Measurements from ENCODE around the gene APOBEC3H.

Gene APOBEC3H

DNA sequence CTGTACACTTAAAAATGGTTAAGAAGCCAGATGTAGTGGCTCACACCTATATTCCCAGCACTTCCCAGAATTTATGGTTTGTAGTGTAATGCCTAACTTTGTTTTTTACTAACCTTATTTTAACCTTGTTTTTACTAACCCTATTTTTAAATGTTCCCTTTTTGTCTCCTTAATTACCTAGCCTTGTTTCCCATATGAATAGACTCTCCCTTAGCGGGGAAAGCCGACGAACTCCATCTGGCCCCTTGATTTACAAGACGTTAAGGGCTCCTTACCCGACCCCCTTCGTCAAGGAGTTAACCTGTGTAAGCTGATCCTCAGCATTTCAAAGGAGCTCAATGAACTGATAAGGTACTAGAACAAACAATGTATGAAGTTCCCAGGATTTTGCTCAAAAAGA lies 17.1 kb downstream of the APOBEC3H start:
- no peak for DNase-seq

DNA sequence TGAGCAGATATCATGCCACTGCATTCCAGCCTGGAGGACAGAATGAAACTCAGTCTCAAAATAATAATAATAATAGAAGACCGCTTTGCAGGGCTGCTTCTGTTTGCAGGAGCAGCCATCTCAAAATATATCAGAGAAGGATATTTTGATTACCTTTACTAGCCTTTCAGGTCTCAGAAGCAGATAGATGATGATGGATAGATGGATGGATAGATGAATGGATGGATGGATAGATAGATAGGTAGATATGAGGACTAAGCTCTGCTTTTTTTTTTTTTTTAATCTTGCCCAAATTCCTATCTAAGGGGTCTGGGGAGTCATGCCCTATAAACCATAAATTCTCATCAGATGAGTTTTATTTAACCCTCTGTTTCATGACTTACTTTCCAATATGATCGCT lies 18.5 kb downstream of the APOBEC3H start:
- DNase-seq, result no peak

DNA sequence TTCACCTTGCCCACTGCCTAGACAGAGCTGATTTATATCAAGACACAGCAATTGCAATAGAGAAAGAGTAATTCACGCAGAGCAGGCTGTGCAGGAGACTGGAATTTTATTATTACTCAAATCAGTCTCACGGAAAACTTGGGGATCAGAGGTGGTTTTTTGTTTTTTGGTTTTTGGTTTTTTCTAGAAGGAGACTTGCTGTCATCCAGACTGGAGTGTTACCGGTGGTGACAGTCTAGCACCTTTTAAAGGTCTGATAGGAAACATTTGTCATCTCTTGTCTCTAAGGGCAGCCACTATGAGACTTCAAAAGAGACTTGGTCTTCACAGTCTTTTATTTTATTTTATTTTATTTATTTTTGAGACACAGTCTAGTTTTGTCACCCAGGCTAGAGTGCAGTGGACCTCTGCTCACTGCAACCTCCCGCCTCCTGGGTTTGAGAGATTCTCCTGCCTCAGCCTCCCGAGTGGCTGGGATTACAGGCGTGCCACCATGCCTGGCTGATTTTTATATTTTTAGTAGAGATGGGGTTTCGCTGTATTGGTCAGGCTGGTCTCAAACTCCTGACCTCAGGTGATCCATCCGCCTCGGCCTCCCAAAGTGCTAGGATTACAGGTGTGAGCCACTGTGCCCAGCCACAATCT lies 19.1 kb downstream of the APOBEC3H start:
- DNase-seq, result no peak

DNA sequence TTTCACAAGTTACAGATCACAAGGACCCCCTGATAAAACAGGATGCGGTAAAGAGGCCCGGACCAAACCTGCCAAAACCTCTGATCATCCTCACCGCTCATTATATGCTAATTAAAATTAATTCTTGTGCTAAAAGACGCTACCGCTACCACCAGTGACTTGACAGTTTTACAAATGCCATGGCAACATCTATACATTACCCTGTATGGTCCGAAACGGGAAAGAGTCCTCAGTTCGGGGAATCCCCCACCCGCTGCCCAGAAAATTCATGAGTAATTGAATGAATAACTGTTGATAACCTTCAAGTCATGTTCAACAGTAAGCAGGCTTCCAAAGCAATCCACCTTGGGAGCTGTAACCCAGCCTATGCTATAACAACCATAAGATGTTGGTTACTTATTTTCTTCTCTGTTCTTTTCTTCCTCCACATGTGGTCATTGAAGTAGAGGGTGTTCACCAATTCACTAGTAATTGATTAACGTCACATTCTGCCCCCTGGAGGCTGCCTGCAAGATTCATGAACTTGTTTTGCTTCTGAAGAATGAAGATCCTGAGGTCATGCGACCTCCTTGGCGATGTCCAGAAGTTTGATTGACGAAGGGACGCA lies 20.6 kb downstream of the APOBEC3H start:
- no peak for DNase-seq

DNA sequence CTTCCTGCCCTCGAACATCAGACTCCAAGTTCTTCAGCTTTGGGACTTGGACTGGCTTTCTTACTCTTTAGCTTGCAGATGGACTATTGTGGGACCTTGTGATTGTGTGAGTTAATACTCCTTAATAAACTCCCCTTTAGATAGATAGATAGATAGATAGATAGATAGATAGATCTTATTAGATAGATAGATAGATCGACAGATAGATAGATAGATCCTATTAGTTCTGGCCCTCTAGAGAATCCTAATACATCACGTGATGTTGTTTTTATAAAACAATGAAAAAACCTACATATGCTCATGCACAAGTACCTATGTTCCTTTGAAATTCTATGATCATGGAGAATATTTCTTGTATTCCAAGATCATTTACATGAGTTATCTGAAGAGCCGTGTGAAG lies 23.9 kb downstream of the APOBEC3H start:
- DNase-seq, result no peak

DNA sequence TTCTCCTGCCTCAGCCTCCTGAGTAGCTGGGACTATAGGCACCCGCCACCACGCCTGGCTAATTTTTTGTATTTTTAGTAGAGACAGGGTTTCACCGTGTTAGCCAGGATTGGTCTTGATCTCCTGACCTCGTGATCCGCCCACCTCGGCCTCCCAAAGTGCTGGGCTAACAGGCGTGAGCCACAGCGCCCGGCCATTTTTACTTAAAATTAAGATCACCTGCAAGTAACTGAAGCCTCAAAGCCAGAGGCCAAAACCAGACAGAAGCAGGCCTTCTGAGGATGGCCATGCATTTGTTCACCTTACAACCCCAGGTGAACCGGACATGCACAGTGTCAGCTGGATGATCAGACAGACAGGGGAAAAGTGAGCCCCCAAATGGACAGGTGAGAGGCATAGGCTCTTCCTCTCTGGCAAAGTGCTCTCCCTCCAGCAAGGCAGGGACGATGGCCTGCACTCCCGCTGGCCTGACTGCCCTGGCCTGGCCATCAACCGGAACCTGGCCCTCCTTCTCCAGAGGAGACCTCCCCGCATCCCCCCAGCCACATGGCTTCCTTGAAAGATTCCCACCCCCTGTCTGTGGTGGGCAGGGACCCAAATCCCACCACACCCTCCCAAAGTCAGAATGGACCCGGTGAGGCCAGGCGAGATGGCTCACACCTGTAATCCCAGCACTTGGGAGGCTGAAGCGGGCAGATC lies 25.9 kb downstream of the APOBEC3H start:
- DNase-seq, result no peak

DNA sequence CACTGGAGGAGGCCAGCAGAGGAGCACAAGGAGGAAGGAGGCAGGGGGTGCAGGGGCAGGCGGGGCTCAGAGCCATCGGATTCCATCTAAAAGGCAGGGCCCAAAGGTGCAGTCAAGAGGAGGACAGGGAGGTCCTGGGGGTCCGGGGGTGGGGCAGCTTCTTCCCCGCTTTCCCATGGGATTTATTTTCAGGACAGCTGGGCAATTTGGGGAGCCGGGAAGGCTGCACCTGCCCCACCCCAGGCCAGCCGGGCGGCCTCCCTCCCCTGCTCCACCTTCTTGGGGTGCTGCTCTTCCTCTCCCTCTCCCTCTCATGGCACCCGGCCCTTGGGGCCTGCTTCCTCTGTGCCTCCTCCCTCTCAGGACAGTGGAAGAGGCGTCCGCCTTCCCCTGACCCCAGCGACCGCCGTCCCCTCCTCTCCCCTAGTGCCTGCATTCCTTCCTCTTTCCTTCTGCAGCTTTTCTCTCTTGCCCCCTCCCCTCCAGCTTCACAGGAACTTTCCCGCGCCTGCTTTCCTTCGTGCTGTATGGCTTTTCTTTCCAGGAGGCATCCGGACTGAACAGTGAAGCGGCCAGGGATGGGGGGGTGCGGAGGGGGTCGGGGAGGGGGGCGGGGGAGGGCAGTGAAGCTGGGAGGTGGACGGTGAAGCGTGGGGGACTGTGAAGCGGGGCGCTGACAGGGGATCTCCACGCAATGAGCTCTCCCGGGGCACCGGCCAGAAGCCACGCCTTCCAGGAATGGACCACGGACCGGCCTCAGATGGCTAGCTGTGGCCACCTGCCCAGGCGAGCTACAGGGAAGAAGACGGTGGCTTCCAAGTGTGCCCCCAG lies 26.9 kb downstream of the APOBEC3H start:
- no peak for DNase-seq

DNA sequence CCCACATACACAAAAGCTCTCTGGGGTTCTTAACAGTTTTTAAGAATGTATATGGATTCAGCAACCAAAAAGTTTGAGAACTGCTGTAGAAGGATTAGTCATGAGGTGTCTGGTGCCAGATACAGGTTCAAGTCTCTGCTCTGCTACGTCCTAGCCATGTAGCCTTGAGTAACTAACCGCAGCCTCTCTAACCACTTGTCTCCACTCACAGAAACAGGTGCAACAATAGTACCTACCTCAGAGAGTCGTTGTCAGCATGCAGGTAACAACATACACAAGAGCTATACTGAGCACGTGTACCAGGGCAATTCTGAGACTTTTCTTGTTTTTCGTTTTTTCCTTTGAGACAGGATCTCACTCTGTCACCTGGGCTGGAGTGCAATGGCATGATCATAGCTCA lies 28.6 kb downstream of the APOBEC3H start:
- peak in 1 of 2 experiments; percentile 15 for DNase-seq

DNA sequence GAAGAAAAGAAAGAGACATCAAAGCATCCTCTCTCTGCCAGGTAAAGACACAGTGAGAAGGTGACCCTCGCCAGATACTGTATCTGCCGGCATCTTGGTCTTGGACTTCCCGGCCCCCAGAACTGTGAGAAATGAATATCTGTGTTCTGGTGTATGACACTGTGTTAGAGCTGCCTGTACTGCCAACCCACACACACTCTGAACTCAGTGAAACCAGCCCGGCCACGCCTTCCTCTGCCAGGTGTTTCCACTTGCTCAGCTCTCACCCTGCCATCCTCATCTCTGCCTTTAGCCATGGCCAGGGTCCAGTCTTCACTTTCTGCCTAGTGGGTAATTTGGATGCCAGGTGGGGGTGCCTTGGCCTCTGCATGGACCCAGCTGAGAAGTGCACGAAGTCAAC lies 31.5 kb downstream of the APOBEC3H start:
- DNase-seq, result no peak

DNA sequence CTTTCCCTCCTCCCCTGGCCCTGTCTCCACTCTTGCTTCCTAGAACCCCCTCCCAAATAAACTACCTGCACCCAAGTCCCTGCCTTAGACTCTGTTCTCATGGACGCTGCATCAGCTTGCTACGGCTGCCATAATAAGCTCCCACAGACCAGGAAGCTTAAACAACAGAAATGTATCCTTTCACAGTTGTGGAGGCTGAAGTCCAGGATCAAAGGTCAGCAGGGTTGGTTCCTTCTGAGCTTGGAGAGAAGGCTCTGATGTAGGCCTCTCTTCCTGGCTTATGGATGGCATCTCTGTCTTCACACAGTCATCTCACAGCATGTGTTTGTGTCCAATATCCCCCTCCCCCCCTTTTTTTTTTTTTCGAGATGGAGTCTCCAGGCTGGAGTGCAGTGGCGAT lies 32.0 kb downstream of the APOBEC3H start:
- DNase-seq, result no peak

DNA sequence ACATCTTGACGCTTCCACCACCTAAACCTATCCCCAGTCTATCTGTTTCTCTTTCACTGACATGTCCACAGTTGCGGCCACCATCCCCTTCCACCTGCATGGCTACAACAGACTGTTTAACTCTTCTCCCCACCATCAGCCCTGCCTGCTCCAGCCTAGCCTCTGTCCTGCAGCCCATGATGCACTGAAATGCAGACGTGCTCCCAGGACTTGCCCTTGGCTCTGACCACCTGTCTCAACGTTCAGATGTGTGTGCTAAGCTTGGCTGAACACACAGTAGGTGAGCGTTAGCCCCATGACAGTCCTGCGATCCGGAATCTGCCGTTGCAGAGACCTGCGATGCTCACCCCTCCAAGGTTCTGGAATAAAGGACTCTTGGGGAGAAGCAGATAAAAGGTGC lies 32.7 kb downstream of the APOBEC3H start:
- DNase-seq, result no peak

DNA sequence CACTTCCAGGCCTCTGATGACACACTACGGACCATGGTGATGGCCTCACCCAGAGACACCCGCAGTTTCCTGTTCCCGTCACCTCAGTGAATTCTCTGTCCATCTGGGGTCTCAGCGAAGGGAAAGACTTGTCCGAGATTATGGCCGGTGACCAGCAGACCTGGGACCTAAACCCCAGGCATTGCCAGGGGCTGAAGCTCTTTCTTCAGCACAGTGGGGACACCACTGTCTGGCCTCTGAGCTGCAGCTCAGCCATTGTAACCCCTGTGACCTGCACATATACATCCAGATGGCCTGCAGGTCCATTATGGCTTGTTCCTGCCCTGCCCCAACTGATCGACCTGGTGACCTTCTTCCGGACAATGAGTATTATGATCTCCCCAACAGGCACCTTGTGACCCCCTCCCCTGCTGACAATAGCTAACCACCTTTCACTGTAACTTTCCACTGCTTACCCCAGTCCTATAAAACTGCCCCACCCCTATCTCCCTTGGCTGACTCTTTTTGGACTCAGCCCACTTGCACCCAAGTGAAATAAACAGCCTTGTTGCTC lies 33.2 kb downstream of the APOBEC3H start:
- DNase-seq, result no peak

DNA sequence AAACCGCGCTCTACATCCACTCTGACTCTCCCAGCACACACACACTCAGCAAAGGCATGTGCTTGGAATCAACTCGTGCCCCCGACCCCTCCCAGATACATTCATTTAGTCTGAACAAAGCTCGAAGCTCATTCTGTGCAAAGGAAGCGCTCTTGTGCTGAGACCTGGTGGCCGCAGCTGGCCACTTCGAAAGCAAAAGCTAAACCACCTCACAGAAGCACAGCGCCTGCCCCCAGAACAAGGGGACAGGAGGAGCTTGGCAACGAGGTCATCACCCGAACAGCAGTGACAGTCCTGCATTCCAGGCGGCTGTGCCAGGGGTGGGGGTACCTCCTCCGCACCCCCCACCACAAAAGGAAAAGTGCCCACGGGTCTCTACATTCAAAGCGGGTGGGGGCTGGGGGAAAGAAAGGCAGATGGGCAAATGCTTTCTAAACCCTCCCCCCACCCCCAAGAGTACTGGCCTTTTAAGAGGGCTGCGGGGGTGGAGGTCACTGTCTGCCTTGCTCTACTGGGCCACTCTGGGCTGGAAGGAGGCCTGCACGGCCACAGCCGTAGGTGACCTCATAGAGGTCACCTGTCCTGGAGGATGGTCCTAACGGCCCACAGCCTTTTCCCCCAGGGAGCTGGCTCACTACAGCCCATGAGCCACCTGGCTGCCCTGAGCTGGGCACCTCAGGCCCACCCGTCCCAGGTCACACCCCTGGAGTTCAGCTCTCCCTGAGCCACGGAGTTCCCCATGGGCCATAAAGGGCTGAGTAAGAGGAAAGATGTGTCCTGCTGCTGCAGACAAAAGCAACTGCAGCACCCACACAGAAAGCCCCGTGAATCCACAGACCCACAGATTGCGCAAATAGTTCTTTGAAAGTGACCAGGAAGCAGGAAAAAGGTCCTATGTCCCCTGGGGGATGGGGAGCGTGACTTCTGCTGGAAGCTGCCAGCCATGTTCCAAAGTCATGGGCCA lies 34.1 kb downstream of the APOBEC3H start:
- DNase-seq, result no peak

DNA sequence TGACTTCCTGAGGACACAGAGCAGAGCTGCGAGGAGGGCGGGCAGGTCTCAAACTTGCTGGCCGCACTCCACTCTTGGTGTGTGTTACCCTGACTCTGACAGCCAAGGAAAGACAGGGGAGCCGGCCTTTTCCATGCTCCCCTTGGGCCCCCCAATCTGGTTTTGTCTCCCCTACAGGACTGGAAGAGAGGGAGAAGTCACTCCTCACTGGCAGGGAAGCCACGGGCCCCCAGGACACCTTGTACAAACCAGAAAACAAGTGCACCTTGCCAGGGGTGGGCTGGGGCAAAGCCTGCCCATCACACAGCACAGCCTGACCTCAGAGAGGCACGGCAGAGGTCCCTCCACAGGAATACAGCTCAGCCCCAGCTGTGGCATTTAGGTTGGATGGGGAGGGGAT lies 35.2 kb downstream of the APOBEC3H start:
- no peak for DNase-seq

DNA sequence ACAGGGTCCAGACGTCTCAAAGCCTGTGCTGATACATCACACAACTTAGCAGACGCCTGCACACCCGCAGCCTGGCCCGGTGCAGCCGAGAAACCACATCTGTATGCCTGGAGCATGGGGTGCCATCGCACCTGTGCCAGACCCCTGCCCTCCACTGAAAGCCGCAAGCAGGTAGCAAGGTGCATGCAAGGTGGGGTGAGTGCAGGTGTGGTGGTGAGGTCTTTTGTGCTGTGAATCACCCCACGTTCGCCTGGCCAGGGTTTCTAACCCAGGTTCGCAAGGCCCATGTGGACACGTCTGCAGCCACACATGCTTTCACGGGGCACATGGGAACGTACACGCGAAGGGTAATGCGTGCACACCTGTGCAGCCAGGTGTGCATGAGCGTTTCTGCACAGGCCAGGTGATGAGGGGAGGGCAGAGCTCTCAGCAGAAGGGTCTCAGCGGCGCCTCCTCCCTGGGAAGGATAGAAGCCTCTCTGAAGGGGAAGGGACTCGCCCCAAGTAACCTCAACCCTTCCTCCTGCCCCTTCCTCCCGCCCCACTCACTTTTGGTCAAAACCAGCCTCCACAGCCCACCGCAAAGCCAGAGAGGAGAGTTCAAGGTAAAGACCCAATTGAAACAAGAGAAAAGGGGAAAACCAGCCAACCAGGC lies 36.0 kb downstream of the APOBEC3H start:
- no peak for DNase-seq

DNA sequence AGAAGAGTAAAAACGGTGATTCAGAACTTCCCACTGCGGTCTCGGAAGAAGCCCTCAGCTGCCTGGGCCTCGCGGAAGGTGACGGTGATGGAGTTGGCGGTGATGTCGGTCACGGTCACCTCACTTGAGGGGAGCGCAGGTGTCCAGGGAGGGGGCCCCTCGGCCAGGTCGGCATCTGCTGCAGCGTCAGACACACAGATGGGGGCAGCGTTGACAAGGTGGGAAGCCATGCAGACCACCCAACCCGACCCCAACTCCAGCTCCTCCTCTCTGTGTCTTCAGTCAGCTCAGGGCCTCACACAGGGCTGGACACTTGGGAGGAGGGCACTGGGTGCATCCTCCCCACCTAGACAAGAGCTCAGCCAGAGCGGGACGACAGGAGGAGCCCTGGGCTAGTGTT lies 36.8 kb downstream of the APOBEC3H start:
- no peak for DNase-seq

DNA sequence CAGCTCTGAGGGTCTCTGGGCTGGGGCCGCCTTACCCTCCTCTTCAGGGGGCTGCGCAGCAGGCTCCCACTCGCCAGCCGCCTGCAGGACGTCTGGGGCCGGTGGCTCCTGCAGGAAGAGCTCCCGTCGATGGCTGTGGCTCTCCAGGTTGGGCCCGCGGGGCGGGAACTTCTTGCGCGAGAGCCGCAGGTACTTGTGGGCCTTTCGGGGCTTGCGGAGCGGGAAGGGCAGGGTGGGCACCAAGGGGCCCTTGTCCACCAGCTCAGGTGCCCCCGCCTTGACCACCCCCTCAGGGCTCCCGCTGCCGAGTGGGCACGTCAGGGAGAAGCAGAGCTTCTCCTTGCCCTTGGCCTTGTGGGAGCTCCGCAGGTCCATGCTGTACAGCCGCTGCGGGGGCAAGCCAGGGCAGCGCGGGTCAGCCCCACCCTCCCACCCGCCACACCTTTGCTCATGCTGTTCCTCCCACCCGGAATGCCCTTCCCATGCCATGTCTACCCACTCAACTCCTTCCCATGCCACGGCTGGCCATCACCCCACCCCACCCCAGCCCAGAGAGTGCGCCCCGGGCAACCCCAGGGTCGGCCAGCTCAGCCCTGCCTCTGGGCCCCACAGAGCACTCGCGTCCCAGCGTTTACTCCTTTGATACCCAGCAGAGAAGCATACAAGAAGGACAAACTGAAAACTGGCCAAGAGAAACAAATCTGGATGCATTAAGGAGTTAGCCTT lies 37.5 kb downstream of the APOBEC3H start:
- DNase-seq, result no peak

DNA sequence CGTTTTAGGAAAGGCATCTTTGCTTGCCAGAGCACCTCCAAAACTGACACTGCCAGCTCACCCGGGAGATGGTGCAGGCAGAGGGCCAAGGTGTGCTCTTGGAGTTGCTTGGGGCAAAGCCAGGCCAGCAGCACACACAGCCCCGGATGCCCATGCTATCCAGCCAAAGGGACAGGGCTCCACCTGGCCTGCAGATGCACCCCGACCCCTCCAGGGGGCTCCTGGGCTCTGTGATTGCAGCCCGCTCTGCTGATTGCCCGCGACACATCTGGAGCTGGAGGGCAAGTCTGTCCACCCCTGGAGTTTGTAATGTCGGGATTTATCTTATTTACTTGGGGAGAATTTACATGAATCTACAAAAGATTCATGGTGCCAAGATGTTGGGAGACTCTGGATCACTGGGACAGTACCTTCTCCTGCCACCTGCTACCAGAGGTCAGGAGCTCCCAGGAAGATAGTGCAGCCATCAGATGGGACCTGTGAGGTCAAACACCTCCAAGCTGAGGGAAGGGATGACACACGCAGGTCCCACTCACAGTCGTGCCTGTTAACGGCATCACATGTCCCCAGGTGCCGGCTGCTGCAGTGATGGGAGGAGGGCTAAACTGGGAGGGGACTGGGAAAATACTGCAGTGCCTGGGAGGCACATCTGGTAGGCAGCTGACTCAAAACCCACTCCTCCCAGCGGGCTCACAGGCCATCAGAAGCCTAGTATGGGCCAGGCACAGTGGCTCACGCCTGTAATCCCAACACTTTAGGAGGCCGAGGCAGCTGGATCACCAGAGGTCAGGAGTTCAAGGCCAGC lies 38.2 kb downstream of the APOBEC3H start:
- DNase-seq, result no peak

DNA sequence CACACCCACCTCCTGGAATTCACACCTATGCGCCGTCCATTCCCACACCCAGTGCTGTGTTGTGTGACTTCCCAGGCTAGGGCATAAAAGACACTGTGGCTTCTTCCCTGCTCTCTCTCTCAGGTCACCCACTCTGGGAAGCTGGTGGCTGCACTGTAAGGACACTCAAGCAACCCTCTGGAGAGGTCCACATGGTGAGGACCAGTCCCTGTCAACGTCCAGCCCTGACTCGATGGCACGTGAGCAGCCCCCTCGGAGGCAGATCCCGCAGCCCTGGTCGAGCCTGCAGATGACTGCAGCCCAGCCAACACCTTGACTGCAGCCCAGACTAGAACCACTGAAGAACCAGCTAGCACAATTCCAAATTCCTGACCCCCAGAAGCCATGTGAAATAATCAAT lies 39.3 kb downstream of the APOBEC3H start:
- no peak for DNase-seq

All from NCI-H187 (cell line).